ENCODE data around the gene SCAPER.

SCAPER gene

DNA sequence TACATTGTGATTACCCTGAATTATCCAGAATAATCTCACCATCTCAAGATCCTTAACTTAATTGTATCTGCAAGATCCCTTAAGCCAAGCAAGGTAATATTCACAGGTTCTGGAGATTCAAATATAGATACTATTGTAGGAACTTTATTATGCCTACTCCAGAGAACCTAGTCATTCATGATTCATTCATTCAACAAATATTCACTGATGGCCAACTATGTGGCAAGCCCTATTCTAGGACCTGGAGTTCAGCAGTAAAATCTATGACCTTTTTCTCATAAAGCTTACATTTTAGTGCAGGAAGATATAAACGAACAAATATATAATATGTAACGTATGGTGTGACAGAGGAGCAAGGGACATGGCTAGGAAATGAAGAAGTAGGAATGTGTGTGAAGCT, 519.0 kb downstream of the SCAPER start:
- DNase-seq, result no peak

- DNase-seq, result no peak
Observed at GRCh38 chr15:76384409-76384808, 520.7 kb downstream of the SCAPER start.

DNA sequence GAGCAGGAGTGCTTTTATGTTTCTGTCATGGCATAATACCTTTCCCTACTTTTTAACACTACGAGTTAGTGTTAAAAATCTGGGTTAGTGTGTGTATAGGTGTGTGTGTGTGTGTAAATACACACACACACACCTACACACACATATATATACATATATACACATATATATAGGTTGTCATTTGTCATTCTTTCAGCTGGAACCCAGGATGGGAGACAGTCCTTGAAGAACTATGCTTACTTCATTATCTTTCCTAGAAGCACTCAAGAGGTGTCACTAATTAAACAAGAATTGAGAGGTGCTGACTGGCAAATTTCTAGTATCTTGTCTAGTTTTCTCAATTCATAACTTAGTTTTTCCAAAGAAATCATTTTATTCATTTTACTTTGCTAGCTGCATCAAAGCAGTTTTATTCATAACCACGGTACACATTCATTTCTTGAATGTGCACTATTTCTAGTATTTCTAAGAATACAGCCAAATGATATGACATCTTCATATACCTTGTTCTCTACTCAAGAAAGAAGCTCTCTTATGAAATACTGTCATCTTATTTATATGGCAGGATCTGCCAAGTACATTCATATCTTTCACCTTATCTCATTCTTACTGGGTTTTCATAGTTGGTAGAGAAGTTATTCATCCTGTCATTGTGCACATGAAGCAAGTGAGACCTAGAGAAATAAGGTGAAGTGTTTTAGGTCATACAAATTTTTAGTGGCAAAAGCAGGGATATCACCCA, 522.0 kb downstream of the SCAPER start:
- no peak for DNase-seq

DNA sequence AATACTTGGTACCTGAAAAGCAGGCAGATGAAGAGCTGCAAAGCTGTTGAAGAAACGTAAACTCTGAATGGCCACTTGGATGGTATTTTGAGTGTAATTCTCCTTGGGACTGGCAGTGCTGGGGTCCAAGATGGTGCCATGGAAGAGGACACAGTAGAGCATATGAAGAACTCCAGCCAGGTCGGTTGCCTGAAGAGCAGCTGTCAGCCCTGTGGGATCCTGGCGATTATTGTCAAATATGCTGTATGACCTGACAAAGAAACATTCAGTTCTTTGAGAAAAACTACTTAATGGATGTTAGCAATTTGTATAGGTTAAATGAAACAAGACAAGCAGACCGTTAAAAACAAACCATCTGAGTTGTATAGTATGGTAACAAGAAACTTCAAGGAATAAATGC, 523.8 kb downstream of the SCAPER start:
- no peak for DNase-seq

GRCh38 chr15:76380249-76380648, 524.9 kb downstream of the SCAPER start:
- DNase-seq, result no peak

DNA sequence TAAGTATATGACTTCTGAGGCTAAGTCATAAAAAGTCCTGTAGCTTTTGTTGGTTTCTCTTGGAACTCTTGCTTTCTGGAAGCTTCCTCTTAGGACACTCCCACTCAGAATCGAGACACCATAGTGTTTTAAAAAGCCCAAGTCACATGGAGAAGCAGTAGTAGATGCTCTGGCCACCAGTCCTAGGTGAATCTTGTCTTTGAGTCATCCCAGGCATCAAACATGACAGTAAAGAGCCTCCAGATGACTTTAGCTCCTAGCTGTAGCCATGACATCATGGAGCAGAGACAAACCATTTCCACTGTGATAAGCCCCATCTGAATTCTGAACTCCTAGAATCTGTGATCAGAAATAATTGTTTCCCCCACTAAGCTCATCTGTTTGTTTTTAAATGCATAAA, 526.4 kb downstream of the SCAPER start:
- DNase-seq, result no peak

GRCh38 chr15:76377751-76378150, 527.4 kb downstream of the SCAPER start:
- no peak for DNase-seq

DNA sequence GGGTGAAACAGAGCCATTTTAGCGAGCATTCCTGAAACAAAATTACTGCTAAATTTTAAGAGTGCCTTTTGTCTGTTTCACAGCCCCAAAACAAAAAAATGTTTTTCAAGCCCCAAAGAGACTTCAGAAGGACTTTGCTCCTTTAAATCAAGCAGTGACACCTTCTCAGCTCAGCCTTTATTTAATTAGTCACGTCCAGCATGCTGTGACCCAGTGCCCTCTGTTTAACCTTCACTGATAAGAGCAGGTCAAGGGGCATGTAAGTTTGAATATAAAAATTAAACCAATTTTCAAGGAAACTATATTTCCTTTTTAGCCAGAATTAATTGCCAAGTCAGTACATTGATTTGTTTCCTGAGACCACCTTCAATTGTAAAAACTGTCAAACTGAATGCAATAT, 527.9 kb downstream of the SCAPER start:
- DNase-seq, result no peak

- DNase-seq, result no peak
Observed at GRCh38 chr15:76376816-76377215, 528.3 kb downstream of the SCAPER start.

DNA sequence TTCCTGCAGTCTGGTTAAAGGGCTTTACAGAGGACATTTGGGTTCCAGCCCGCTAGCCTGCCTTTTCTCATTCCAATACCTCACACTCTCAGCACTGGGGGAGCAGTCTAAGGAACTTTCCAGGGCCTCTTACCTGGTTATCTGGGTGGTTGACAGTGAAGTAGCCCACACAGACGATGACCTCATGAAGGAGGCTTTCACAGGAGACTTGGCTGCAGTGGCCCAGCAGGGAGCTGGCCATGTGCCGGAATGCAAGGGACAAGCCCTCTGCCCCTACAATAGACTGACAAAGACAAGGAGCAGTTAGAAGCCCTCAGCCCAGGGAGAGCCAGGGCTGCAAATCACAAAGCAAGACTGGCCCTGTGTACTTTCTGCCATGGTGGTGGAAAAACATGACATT, 529.1 kb downstream of the SCAPER start:
- no peak for DNase-seq

GRCh38 chr15:76368122-76368621, 537.0 kb downstream of the SCAPER start:
- no peak for DNase-seq

DNA sequence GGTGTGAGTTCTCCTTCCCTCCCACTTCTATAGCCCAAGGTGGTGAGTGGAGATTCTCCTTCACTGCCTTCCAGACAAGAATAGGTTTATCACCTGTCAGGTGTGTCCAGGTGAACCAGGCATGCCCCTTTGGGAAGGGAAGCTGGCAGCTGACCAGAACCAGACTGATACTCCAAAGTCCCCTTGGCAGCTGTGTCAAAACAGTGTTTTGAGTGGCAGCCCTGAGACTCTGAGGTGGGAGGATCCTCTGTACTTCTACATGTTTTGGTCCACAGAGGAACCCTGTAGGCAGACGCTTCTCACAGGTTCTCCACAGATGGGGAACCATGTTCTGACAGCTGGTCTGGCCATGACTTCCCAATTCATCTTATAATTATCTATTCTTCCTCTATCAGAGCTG, 538.4 kb downstream of the SCAPER start:
- no peak for DNase-seq

GRCh38 chr15:76363251-76363650, 541.9 kb downstream of the SCAPER start:
- DNase-seq, result no peak

DNA sequence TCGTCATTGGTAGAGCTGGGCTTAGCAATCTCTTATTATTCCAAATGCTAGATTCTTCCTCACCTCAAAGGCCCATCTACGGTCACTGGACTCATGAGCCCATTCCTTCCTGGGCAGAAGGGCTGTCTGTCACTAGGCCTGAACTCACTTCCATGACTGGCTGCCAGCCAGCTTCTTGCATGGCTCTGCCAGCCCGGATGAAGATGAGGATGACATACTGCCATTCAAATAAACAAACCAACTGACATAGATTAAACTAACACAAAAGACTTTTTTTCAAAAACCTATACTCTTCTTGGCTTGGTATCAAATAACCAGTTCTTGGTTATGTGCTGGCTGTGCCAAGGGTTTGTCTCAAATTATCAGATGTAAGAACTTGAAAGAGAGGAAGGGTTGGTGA, 544.7 kb downstream of the SCAPER start:
- DNase-seq, result no peak

DNA sequence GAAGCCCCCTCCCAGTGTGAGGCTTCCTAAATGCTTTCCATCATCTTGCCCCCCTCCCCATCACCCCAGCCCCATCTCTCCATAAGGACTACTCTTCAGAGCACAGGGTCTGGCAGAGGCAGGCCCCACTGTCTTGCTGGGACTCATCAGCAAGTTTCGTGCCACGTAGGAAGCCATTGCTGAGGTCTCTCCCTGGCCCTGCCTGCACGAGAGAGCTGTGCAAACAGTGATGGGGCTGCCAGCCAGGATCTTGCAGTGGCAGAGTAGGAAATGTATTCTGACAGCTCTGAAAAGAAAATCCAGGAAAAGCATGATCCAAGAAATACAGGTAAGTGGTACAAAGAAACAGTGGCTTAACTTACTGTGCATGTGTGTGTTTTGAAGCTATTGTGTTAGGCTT, 546.0 kb downstream of the SCAPER start:
- no peak for DNase-seq

DNA sequence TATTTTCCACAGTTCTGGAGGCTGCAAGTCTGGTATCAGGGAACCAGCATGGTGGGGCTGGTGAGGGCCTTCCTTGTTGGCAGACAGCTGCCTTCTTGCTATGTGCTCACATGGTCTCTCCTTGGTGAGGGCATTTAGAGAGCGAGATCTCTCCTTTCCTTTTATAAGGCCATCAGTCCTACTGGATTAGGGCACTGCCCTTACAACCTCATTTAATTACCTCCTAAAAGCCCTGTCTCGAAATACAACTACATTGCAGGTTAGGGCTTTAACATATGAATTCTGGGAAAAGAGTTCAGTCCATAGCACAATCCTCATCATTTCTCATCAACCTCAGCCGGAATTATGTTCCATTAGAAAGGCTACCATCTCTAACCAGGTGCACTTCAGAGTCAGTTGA, 546.7 kb downstream of the SCAPER start:
- no peak for DNase-seq

DNA sequence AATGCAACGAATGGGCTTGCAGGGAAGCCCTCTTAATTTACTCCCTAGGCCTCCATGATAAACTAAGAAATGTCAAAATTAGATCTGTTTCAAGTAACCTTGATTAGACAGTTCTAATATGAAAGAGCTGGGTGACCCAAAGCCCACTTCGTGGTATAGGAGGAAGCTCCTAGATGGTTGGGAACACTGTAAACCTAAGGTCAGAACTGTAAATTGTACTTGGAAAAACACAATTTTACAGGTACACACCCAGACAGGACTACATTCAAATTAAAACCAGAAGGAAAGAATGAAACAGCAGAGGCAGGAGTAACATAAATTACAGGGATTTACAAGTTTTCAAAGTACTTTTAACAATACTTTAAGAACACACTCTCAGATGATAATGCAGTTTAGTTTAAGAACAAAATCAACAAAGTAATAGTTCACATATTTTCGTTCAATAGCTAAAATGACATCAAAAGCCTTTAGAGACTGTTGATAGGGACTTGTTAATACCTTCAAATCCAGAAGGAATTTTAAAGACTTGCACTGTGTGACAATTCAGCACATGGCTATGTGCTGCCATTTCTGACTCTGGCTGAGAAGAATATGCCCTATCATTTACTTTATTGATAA, 550.2 kb downstream of the SCAPER start:
- DNase-seq, result no peak

GRCh38 chr15:76353903-76354302, 551.2 kb downstream of the SCAPER start:
- no peak for DNase-seq

DNA sequence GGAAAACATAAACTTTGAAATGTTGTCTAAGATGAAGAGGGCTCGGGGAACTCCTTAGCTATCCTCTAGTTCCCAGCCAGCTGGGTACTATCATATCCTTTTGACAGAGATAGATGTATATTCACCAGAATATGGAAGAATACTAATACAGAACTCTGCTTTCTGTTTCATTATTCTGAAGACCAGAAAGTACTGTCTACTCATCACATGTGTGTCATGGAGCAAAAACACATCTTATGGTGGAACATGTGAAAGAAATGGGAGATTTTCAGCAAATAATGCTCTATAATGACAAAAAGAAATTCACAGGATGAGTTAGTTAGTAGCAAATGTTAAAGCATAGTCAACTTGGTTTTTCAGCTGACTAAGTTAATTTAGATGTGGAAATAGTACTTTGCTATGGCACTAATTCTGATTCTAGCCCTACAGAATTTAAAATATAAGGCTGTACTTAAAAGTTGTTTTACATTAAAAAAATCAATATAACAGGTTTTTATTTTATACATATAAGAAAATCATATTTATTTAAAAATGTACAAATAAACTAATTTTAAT, 552.0 kb downstream of the SCAPER start:
- no peak for DNase-seq

DNA sequence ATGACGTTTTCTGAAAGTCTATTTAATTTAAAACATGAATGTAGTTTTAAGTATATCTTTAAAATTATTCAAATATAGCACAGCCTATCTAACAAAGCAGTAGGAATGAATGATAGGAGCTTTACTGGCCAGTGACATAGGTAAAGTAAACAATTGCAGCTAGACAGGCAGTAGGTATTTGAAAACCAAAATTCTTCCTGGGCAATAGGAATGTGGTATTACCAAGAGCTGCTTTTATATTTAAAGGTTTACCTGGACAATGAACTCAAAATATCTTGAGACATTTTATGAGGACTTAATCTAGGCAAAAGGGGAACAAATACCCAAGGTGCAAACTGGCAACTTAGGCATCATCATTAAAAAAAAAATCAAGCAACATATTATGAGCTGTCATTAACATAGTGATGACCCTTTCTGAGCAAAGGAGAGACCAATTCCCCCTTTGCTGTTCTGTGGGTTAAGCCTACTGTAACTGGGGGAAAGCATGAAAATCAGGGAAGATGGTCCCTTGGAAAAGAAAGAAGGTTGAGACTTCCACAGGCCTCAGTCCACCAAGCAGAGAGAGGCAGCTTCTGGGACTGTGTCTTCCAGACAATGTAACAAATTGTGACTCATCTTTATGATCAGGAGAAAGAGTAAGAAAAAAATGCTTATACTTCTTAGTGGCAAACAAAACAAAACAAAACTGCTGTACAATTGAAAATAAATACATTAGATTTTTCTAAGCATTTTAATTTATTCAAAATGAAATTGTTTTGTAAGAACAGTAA, 555.7 kb downstream of the SCAPER start:
- DNase-seq, result no peak

GRCh38 chr15:76347482-76348055, 557.6 kb downstream of the SCAPER start:
- DNase-seq, result no peak

- DNase-seq, result no peak
Observed at GRCh38 chr15:76346669-76347481, 558.3 kb downstream of the SCAPER start.
